GM19351 (cell line): ENCODE results near the gene FLAD1.
A peak's percentile ranks its signal among the peaks of the same experiment; 100 is the strongest.

Experiments
- ATAC-seq: cut with Tn5 transposase; IDR thresholded peaks from one replicate; pipeline ENCODE4 v1.9.1; 2021; ENCODE audit warnings: mild to moderate bottlenecking, moderate library complexity; ENCODE audit not compliant: unreplicated experiment

Gene FLAD1

DNA sequence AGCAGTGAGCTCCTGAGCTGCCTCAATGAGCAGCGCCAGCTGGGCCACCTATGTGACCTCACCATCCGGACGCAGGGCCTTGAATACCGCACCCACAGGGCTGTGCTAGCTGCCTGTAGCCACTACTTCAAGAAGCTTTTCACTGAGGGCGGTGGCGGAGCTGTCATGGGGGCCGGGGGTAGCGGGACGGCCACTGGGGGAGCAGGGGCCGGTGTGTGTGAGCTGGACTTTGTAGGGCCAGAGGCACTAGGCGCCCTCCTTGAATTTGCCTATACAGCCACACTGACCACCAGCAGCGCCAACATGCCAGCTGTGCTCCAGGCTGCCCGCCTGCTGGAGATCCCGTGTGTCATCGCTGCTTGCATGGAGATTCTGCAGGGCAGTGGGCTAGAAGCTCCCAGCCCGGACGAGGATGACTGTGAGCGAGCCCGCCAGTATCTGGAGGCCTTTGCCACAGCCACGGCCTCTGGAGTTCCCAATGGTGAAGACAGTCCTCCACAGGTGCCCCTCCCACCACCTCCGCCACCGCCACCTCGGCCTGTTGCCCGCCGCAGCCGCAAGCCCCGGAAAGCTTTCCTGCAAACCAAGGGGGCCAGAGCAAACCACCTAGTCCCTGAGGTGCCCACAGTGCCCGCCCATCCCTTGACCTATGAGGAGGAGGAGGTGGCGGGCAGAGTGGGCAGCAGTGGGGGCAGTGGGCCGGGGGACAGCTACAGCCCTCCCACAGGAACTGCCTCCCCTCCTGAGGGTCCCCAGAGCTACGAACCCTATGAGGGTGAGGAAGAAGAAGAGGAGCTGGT, 31.8 kb downstream of the FLAD1 start:
- ATAC-seq: no peak

DNA sequence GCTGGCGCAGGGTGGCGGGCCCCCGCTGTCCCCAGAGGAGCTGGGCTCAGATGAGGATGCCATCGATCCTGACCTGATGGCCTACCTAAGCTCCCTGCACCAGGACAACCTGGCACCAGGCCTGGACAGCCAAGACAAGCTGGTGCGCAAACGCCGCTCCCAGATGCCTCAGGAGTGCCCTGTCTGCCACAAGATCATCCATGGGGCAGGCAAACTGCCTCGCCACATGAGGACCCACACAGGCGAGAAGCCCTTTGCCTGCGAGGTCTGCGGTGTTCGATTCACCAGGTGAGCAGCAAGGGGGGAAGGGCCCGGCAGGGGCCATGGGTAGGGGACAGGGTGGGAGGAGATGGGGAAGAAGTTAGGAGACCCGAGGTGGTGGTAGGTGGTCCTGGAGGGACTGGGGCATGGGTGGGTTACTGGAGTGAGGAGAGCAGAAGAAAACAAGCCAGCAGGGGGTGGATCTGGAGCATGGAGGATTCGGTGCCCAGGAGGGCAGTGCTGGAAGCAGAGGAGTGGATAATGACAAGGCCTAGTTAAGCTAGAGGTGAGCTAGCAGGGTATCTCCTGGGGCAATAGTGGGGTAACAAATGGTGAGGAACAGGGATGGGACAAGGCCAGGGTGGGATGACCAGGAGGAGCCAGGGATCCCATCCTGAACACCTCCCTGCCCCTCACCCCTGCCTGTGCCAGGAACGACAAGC, 32.5 kb downstream of the FLAD1 start:
- no peak for ATAC-seq

DNA sequence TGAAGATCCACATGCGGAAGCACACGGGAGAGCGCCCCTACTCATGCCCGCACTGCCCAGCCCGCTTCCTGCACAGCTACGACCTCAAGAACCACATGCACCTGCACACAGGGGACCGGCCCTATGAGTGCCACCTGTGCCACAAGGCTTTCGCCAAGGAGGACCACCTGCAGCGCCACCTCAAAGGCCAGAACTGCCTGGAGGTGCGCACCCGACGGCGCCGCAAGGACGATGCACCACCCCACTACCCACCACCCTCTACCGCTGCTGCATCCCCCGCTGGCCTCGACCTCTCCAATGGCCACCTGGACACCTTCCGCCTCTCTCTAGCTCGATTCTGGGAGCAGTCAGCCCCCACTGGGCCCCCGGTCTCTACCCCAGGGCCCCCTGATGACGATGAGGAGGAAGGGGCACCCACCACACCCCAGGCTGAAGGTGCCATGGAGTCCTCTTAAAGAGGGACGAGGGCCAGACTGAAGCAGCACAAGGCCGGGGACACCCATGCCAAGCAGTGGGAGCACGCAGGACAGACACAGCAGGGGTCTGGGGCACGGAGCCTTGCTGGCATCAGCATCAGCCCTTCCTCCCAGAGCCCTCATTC, 33.2 kb downstream of the FLAD1 start:
- ATAC-seq: no peak

DNA sequence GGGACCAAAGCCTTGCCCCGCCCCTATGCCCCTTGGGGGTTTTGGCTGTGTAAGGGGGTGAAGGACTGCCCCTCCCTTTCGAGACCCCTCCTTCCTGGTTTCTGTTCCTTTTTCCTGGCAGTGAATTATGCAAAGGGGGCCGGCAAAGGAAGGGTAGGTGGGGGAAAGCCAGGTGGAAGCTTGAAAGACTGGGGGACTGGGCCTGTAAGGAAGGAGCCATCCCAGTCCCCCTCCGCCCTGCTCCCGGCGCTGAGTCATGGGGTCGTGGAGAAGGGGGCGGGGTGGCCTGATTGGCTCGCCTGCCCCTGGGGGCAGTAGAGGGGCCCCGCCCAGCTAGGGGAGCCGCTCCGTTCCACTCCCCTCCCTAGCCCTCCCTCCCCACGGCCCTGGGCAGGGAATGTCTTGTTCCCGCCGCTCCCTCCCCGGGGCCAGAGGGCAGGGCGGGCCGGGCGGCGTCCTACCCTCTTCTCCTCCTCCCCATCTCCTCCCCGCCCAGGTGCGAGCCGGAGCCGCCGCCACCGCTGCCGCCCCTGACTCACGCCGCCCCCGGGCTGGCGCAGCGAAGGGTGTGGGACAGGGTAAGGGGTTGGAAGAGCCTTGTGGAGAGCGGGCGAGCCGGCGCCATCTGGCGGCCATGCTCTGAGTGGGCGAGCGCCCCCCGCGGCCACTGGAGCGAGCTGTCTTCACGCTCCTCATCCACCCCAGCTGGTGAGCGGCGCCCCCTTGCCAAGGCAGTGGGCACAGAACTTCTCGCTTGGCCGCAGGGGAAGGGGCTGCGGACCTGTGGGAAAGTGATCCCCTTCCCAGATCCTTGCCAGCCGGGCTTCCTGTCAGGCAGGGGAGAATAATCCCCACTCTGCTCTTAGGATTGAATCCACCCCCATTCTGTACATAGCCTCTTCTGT, 34.1 kb downstream of the FLAD1 start:
- peak; percentile 90 for ATAC-seq

DNA sequence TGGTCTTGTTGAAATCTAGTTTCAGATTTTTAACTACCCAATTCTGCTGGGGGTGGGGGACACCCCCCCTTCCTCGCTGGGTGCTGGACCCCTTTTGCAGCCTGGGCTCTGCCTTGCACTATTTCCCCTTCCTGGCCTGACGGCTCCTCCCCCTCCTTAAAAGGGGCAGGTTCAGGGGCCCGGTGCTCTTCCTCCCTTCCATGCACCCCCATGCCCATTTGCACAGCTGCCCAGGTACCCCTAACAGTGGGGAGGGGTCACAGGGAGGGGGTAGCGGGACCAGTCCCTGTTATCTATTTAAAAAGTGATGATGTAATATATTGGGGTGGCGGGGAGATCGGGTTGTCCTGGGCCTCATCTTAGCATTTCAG, 34.8 kb downstream of the FLAD1 start:
- peak; percentile 17 for ATAC-seq

DNA sequence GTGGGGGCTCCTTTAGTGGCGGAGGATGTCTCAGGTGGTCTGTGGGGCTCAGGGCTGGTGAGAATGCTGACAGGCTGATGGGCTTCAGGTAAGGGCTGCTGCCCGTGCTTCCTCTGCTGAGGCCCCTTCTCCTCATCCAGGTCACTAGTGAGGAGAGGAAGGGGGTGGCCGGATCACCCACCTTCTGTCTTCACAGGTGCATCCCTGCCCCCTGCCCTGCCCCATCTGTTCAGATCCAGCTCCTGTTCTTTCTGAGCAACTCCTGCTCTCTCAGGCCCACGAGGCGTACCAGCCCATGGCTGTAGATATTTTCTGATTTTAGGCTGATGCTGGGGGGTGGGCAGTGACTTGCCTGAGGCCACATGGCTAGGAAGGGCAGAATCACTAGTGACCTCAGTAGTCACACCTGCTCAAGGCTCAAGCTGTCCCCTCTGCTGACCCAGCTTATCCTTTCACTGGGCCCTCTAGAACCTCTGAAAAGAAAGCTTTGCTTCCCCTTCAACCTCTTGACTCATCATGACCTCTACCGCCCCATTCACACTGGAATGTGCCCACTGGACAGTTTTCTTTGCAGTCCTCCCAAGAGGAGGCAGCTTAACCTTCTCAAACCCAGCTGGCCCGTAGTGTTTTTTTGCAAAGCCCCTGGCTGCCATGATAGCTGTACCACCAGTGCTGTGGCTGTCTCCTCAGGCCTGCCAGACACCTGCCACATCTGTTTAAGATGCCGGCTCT, 35.6 kb downstream of the FLAD1 start:
- ATAC-seq: no peak

DNA sequence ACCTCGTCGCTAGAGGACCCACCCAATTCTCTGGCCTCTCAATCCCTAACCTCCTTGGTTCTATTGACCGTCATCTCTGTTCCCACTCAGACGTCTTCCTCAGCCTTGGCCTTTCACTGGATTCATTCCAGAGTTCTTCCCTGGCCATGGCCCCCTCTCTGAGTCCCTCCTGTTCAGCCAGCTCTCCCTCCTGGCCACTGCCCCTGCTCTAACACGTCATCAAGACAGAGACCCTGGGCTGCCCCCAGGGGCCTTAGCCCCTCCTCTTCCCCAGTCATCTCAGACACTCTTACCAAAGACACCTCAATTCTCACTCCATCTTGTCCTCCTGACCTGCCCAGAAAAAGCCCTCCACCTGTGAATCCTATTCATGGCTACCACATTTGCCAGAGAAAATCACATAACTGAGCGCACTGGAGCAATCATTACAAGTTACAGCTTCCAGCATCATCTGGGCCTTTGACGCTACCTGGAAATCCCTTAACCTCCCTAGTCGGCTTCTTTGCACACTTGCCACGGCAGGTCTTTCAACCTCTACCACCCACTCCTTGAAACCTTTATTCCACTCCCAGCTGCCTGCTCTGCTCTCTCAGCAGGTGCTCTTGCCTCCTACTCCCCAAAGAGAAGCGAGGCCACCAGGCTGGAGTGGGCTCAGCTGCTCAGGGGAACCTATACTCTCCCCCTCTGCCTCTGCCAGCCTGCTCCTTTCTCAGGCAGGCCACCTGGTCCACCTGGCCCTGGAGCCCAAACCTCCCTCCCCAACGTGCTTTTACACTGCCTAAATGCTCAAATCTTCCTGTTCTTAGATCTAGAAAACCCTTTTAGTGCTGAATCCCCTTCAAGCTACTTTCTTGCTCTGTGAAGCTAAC, 36.5 kb downstream of the FLAD1 start:
- no peak for ATAC-seq

DNA sequence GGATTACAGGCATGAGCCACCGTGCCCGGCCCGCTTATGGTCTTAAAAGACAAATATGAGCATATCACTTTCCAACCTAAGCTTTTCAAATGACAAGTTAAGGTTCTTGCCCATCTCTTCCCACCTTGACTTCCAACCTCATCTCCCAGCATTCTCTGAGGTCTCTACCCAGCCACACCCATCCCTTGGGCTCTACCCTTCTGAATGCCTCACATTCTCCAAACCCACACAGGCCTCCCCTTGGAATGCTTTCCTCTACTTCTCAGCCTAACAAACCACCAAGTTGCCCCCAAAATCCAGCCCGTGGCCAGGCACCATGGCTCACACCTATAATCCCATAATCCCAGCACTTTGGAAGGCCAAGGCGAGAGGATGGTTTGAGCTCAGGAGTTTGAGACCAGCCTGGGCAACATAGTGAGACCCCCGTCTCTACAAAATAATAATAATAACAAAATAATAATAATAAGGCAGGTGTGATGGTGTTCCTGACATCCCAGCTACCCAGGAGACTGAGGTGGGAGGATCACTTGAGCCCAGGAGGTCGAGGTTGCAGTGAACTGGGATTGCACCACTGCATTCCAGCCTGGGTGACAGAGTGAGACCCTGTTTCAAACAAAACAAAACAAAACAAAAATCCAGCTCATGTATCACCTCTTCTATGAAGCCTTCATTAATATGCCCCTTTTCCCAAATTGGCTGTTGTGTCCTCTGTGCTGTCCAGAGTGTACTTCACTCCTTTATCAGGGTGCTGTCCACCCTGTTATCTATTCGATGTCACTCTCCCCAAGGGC, 39.2 kb downstream of the FLAD1 start:
- no peak for ATAC-seq

DNA sequence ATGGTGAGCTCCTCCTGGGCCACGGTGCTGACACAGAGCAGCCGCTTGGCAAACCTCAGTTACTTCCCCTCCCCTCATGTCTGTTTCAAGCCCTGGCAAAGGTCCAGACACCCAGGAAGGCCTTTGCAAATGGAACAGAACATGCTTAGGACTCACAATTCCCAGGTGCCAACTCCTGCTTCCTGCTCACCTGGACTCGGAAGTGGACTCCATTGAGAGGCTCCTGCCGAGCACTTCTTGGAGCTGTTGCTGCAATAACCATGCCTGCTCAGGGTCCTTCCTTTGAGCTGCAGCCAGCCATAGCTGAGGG, 39.7 kb downstream of the FLAD1 start:
- no peak for ATAC-seq

DNA sequence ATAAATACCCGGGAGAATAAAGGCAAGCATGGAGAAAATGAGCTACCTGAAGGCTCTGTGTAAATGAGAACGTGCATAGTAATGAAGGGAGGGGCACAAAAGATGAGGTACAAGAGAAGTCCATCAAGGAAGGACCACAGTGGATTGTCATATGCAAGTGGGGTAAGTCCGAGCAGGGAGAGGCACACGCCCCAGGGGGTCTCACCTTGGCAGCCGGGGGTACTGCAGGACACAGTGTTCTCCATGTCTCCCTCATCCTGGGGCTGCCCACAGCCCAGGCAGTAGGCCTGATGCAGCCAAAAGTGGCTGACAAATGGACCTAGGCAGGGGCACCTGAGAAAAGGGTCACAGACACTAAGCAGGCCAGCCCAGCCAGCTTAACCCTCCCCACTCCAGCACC, 40.5 kb downstream of the FLAD1 start:
- no peak for ATAC-seq

DNA sequence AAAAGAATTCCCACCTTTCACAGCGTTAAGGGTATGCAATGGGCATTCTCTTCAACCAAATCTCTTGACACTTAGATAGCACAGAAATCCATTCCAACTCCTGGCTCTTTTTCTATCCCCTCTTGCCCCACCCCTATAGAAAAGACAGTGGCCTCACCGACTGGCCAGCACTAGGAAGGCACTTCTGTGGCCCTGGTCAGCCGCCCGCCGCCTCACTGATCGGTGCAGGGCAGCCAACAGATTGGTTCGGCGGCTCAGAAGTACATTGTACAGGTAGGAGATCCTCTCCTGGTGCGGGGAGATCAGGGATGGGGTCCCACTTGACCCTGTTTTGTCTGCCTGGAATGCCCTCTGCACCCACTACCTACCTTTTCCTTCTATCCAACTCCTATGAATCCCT, 41.2 kb downstream of the FLAD1 start:
- no peak for ATAC-seq

DNA sequence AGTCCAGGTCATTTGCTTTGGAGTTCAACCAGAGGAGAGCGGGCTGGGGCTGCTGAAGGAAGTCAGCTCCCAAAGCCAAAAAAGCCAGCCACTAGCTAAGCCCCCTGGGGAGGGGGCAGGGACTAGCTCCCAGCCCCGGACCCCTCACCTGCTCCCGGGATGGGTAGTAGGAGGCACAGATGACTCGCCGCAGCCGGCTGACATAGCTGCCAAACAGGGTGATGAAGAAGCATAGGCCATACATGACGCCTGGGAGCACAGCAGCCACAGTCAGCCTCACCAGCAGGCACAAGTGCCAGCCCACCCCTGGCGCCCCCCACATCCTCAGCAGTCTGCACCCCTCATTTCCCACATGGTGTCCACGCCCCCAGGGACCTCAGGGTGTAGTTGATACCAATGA, 43.0 kb downstream of the FLAD1 start:
- no peak for ATAC-seq

DNA sequence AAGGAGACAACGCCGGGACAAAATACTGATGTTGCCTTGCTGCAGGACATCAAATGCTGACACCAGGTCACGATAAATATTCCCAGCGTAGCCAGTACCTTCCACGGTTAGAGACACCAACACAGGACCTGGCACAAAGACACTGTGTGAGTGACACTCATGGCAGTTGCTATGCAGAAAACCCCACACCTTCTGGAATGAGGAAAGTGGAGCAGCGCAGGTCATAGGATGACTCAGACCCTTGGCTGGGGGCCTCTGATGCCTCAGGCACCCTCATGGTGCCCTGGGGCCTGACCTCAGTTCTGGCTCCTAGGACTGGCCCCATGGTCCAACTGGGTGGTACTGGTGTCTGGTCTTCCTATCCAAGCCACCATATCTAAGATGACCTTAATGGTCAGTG, 43.4 kb downstream of the FLAD1 start:
- ATAC-seq: no peak

DNA sequence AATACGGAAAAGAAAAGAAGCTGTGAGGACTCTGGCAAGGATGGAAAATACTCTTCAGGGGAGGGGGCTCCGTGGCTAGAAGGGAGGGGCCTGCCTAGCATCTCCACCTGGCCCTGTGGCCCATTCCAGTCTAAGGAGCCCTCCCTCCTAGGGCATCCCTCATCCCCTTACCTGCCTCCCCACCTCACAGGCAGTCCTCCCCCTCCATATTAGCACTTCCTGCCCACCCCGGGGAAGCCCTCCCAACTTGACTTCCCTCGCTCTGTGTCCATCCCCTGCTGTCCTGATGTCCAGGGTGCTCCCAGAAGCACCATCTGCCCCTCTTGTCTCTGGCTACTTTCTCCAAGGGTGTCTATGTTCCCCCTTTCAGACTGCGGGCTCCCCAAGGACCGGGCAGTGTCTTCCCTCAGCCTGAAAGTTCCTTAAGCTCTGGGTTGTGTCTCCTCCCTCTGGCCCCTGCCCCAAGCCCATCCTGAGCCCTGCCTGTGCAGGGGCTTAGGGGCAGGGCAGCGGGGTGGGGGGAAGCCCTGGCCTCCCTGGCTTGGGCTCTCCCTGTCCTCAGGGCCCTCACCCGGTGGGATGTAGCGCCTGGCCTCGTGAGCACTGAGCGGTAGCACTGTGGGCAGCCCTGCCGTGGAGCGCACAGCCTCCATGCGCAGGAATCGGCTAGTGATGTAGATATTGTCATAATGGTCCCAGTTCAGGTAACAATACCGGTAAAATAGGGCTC, 46.5 kb downstream of the FLAD1 start:
- ATAC-seq: no peak

DNA sequence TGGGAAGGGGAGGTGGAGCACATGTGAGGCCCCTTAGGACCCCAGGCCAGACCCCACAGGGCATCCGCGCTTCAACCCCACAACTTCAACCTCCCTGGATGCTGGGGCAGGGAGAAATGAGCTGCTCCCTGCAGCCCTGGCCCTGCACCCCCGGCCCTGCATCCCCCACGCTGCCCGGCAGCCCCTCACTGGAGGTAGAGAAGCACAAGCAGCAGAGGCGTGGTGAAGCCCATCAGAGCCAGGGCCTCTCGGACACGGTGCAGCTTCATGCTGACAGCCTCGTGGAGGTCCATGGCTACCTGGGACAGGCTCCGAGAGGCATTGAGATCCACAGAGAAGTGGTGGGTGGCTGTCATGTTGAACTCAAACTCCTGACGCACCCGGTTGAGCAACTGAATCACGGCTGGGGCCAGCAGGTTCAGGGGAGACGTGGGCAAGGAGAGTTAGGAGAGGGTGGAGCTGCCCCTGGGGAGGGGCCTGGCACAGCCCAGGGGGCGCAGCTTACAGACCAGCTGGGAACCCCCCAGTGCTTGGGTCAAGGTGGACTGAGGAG, 47.2 kb downstream of the FLAD1 start:
- ATAC-seq: no peak

DNA sequence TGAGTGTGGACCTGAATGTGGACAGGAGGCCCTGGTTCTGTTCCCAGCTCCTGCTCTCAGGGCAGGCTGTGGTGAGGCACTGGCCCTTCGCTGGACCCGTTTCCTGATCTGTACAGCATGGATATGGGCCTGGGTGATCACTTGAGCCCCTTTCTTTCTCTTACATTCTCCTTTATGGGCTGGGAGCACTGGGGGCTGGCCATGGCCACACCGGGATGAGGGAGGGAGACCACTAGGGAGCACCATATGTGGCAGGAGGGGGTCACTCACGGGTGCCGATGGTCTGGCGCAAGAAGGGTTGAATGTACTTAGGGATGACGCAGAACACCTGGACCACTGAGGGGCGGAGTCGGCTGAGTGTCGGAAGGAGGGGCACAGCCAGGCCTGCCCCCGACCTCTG, 47.8 kb downstream of the FLAD1 start:
- no peak for ATAC-seq

DNA sequence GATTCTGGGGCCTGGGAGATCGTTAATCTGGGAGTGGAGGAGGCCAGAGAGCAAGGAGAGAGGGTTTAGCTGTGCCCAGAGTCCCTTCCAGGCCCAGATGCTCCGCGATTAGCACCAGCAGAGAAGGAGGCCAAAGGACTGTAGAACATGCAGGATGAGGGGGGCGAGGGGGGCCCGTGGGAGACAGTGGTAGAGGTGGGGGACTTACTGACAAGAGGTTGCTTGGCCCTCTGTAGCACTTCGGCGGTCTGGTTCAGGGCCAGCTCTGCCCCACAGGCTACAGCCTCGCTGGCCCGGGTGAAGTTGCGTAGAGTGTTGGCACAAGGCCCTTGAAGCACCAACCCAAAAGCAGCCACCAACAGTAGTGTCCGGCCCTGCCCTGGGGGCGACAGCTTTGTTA, 49.7 kb downstream of the FLAD1 start:
- no peak for ATAC-seq

DNA sequence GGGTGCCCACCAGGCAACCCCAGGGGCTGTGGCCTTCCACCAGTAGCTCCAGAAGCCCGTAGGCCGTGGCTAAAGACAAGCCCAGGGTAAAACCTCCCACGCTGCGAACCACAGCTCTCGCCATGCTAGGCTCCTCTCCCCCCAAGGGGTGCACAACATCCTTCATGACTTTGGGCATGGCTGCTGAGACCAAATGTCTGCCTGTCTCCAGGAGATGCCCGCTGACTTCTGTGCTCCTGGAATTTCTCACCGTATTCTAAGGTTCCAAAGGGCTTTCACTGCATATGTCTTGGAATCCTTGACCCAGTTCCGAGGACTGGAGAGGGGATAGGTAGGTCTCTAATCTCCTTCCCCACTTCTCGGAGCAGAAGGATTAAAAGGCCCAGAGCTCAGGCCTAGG, 50.4 kb downstream of the FLAD1 start, which contains the start of the genes DCST1 and DCST2:
TSS of gene DCST1 (plus strand) at position 301 of the 400 bp plus-strand sequence. CDS start 213 bp downstream, outside the sequence.
TSS of gene DCST2 (minus strand) at position 258 of the 400 bp plus-strand sequence. CDS start at position 178, 80 bp downstream.
- no peak for ATAC-seq
